ENCODE measurements around the gene CFAP97D1. TPM values are rescaled to one million over a fixed set of nuclear protein-coding genes. Genes with fewer than 3 reads are reported as not detected.

Gene CFAP97D1
- total RNA-seq, 1 donor from 2014 or later: not detected

DNA sequence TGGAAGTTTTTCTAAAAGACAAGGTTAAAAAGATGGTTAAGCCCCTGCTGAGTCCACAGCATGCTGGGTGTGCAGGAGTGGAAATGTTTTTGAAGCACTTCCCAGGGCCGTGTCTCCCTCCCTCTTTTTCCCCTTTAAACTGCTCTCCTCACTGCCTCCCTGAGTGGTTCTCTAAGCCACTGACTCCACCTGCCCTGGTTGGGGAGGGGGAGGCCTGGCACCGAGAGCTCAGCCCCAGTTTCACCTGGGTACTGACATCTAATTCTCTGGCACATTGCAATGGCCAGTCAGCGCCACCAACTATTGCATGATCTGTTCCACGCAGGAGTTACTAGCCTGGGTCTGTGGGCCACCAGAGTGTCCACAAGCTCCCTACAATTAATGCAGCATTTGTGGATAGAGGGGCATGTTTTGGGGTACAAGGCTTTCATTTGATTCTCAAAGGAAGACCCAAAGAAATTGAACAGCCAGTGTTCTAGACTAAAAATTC, 30.0 kb downstream of the CFAP97D1 start:
- Histone ChIP-seq H3K36me3 (peaks cover 12% of the 10 kb centered on the region), H3K27me3 (no peaks in the 10 kb centered on the region), H3K9me3 (no peaks in the 10 kb centered on the region), H3K27ac (no peak overlapping the region), H3K4me1 (no peaks in the 10 kb centered on the region), H3K4me3 (no peak overlapping the region)
- DNase-seq: no peak
- intact Hi-C loops (cut with DNase I): no loop called here
- TF ChIP-seq, protein P1, sequence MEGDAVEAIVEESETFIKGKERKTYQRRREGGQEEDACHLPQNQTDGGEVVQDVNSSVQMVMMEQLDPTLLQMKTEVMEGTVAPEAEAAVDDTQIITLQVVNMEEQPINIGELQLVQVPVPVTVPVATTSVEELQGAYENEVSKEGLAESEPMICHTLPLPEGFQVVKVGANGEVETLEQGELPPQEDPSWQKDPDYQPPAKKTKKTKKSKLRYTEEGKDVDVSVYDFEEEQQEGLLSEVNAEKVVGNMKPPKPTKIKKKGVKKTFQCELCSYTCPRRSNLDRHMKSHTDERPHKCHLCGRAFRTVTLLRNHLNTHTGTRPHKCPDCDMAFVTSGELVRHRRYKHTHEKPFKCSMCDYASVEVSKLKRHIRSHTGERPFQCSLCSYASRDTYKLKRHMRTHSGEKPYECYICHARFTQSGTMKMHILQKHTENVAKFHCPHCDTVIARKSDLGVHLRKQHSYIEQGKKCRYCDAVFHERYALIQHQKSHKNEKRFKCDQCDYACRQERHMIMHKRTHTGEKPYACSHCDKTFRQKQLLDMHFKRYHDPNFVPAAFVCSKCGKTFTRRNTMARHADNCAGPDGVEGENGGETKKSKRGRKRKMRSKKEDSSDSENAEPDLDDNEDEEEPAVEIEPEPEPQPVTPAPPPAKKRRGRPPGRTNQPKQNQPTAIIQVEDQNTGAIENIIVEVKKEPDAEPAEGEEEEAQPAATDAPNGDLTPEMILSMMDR (IDR thresholded peaks at IDR 0.05): no peak
- ATAC-seq: no peak

DNA sequence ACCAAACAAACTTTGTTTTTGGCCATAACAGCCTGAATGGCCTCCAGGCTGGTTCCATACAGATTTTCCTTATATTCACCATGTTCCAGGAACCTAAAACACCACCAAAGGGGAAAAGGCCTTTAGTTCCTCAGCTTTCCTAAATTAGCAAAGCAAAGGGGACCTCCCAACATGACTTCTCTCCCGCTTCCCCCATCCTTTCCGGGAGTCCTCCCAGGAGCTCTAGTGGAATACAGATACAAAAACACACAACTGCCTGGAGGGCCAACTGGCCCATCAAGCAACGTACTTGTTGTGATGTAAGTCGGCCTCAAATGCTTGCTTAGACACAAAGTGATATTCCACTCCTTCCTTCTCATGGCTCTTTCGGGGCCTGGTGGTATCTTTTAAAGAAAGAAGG, 30.6 kb downstream of the CFAP97D1 start:
- no peaks in the 10 kb centered on the region for H3K27me3 ChIP-seq
- H3K9me3 ChIP-seq: no peaks in the 10 kb centered on the region
- ATAC-seq (no peak), DNase-seq (no peak)
- no peak overlapping the region for H3K27ac ChIP-seq
- TF ChIP-seq, protein P1 (IDR thresholded peaks at IDR 0.05): no peak
- no peak overlapping the region for H3K4me3 ChIP-seq
- peaks cover 12% of the 10 kb centered on the region for H3K36me3 ChIP-seq
- H3K4me1 ChIP-seq: no peaks in the 10 kb centered on the region
- intact Hi-C loops (cut with DNase I): no loop called here

DNA sequence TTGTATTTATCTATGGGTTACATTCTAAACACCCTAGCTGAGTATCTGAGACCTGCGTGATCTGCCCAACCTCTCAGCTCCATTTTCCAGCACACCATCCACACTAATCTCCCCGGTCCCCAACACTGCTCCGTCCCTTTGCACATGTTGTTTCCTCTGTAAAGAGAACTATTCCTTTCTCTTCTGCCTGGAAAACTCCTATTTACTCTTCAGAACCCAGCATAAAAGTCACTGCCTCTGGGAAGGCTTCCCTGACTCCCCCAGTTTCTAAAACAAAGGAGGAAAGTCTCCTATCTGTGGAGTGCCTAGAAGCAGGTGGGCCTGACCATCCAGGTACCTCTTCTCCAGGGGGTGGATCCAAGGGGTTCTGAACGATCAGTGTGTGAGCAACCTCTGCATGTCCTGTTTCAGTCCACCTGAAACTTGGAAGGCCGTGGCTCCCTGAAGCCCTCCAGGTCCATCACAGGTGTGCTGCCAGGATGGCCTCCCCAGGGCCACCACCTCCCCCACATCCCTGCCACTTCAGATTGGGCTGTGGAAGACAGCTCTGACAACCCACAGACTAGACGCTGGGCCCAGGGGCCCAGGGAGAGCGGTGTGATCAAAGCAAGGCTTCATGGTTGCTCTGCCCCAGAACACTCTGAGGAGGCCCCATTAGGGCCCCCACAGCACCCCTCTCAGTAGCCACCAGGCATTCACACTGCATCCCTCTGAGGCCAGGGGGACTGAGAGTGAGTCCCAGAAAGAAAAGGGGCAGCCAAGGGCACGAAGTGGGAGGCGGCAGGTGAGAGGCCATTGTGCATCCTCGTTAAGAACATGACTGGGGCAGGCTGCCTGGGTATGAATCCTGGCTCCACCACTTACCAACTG, 32.4 kb downstream of the CFAP97D1 start:
- ATAC-seq: peak; percentile 10
- DNase-seq: no peak
- H3K27me3 ChIP-seq: no peaks in the 10 kb centered on the region
- no peak overlapping the region for H3K4me3 ChIP-seq
- no peaks in the 10 kb centered on the region for H3K4me1 ChIP-seq
- H3K9me3 ChIP-seq: no peaks in the 10 kb centered on the region
- TF ChIP-seq, protein P1 (IDR thresholded peaks at IDR 0.05): no peak
- intact Hi-C loops (cut with DNase I): no loop called here
- peaks cover 12% of the 10 kb centered on the region for H3K36me3 ChIP-seq
- no peak overlapping the region for H3K27ac ChIP-seq

- intact Hi-C loops (cut with DNase I): no loop called here
- Histone ChIP-seq H3K9me3 (no peaks in the 10 kb centered on the region), H3K36me3 (peaks cover 7% of the 10 kb centered on the region), H3K27me3 (no peaks in the 10 kb centered on the region), H3K27ac (no peak overlapping the region), H3K4me1 (no peaks in the 10 kb centered on the region), H3K4me3 (no peak overlapping the region)
- ATAC-seq: no peak
- TF ChIP-seq, protein P1 (IDR thresholded peaks at IDR 0.05): no peak
- DNase-seq: no peak
Observed at GRCh38 chr17:43813386-43813785, 33.2 kb downstream of the CFAP97D1 start.

- H3K36me3 ChIP-seq: peaks cover 4% of the 10 kb centered on the region
Observed at GRCh38 chr17:43814026-43814425, 33.8 kb downstream of the CFAP97D1 start.

More at GRCh38 chr17:43814026-43814425, 33.8 kb downstream of the CFAP97D1 start:
- Histone ChIP-seq H3K27me3 (no peaks in the 10 kb centered on the region), H3K9me3 (no peaks in the 10 kb centered on the region), H3K4me3 (no peak overlapping the region), H3K27ac (no peak overlapping the region), H3K4me1 (no peaks in the 10 kb centered on the region)
- TF ChIP-seq, protein P1 (IDR thresholded peaks at IDR 0.05): no peak
- intact Hi-C loops (cut with DNase I): no loop called here
- DNase-seq: no peak
- ATAC-seq: no peak
